VCaP (cell line): ENCODE results near the gene FAM124B.
A peak's percentile ranks its signal among the peaks of the same experiment; 100 is the strongest.

ENCODE experiments used
- H3K27ac ChIP-seq: fragments of 450-650 bp; 2 replicates; pipeline ENCODE4 v1.5.1; 2017
- TF ChIP-seq, protein P1 (sequence below): fragments of 450-650 bp; conservative IDR thresholded peaks from 2 replicates; pipeline ENCODE4 v1.5.1; 2017; ENCODE audit warnings: mild to moderate bottlenecking, moderate library complexity

The FAM124B gene

DNA sequence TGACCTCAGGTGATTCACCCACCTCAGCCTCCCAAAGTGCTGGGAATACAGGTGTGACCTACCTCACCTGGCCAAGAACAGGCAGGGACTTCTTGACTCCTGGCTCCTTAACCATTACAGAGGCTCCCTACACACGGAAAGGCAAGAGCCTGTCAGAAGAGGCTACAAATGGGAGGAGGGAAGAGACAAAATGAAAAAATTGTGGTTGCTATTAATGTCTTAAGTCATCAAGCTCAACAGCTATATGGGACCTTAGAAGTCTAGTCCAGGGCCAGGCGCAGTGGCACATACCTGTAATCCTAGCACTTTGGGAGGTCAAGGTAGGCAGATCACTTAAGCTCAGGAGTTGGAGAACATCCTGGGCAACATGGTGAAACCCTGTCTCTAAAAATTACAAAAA, 11.5 kb upstream of the FAM124B start:
- H3K27ac ChIP-seq = no peak overlapping the region
- TF ChIP-seq, protein P1, sequence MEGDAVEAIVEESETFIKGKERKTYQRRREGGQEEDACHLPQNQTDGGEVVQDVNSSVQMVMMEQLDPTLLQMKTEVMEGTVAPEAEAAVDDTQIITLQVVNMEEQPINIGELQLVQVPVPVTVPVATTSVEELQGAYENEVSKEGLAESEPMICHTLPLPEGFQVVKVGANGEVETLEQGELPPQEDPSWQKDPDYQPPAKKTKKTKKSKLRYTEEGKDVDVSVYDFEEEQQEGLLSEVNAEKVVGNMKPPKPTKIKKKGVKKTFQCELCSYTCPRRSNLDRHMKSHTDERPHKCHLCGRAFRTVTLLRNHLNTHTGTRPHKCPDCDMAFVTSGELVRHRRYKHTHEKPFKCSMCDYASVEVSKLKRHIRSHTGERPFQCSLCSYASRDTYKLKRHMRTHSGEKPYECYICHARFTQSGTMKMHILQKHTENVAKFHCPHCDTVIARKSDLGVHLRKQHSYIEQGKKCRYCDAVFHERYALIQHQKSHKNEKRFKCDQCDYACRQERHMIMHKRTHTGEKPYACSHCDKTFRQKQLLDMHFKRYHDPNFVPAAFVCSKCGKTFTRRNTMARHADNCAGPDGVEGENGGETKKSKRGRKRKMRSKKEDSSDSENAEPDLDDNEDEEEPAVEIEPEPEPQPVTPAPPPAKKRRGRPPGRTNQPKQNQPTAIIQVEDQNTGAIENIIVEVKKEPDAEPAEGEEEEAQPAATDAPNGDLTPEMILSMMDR = no peak

DNA sequence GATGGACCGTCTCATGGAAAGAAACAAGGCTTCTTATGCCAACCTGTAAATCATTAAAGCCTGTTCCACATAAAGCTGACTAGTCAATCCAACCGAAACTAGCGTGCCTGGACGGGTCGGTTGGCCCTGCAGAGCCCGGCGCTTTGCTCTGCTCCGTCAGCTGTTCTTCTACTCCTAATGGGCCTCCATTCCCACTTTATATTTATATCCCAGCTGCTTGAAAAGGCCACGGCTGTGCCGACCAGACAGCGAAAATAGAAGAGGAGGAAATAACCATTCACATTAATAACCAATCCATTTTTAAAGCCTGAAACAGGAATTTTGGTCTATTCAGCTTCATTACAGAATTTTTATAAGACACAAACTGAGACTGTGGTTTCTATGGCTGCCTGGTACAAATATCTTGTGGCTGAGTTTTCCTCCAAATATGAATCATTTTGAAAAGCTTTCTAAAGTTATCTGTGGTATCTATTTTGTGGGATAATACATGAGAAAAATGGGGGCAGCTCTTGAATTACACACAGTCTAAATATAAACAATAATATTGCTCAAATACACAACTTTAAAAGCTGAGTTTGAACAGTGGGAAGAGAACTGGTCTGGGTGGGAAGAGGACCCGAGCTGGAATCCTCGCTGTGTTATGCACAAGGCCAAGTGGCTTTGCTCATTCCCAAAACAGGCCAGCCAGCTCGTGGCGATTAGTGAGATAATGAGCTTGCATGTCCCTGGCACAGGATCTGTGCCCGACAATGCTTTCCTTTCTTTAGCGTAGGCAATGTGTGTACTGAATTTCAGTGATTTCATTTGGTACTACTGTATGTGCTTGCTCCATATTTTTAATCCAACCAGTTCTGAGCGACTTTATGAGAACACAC, 10.5 kb upstream of the FAM124B start:
- TF ChIP-seq, protein P1 = no peak
- peak overlapping the region; percentile 48 for H3K27ac ChIP-seq

DNA sequence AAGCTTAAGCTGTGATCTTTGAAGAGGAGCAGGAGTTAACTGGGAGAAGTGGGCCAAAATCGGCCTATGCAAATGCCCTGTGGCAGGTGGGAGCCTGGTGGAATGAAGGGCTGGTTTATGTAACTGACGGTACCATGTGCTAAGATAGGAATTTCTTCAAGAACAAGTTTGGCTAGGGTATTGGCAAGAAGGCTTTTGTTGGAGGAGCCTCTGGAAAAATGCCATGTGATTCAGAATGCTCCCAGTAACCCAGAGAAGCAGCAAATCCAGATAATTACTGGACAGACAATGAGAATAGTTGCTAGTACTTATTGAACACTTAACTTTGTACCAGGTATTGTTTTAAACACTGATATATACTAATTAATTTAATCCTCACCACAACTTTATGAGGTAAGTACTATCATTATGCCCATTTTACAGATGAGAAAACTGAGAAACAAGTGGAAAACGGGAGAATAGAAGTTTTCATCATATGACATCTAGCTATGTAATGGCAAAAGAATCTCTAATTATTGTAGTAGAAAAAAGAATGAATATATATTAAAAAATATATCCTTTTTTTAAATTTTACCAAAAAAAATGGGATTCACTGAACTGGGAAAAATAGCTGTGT, 9.1 kb upstream of the FAM124B start:
- 0 out of 2 replicates have a peak overlapping the region, but pooled peaks have one; percentile 48 for H3K27ac ChIP-seq
- TF ChIP-seq, protein P1 = no peak

DNA sequence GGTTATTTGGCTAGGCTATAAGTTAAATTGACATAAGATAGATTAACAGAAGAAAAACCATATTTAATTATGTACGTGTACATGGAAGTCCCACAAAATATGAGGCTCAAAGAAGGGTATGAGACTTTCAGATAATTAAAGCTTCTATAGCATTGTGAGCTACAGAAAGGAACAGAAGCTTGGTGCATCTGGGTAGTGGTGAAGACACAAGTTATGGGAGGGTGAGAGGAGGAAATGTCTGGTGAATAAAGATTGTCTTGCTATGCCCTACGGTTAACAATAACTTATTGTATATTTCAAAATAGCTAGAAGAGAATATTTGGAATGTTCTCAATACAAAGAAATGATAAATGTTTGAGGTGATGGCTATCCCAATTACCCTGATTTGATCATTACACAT, 6.8 kb upstream of the FAM124B start:
- H3K27ac ChIP-seq = no peak overlapping the region
- TF ChIP-seq, protein P1 = no peak

DNA sequence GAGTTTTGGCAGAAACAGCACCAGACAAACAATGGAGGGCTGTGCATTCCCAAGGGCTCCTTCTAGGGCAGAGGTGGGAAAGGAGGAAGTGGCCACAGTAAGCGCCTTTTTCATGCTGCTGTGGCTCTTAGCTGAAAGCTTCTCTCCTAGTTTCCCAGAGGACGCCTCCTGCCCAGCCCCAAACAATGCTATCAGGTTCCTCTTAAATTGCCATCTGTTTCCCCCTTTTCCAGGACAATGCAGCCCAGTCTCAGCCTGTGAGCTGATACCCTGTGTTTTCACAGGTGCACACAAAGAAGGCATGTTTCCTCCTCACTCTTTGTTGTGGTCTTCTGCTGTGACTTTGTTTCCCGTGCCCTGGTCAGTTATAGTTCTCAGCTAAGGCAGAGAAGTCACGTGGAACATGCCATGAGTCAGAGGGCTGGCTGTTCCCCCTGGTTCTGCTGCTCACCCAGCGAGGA, 5.4 kb upstream of the FAM124B start:
- no peak overlapping the region for H3K27ac ChIP-seq
- TF ChIP-seq, protein P1 = no peak

DNA sequence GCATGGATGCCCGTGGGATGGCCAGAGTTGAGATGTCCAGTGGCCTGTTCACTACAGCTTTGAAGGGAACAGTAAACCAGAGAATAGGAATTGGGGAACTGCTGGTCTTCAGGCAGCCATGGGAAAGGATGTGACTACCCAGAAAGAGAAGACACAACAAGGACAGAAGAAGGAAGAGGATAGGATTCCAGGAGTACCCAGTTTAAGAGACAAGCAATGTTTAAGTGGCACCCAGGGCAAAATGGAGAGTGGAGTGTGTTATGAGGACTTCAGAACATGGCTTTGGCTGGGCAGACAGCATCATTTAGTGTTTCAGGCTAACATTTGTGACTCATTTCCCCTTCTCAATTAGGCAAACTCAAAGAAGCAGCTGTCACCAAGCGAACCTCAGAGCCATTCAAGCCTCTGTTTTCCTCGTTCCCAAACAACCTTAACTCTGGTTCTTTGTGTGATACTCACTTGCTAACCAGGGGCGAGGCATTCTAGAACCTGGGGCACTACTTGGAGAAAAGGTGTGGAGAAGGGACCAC, 4.0 kb upstream of the FAM124B start:
- no peak overlapping the region for H3K27ac ChIP-seq
- TF ChIP-seq, protein P1 = no peak

DNA sequence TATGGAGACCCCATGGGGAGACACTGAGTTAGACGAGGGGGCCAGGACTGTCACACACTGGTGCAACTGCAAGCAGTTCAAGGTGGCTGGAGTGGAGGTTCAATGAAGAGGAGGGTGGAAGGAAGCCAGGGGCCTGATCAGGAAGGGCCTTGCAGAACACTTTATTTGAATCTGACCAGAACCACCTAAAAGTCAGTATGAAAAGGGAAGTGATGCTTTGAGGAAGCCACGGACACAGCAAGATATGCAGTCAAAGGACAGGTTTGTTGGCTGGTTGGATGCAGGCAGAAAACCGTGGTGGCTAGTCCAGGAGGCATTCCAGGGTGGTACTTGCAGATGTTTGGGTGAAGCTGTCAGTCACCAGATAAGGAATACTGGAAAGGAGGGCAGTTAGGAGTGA, 3.5 kb upstream of the FAM124B start:
- H3K27ac ChIP-seq = no peak overlapping the region
- TF ChIP-seq, protein P1 = no peak
